Islet precursor cell (in vitro differentiated cells): ENCODE measurements around the gene PI4K2A.

Experiments used
- DNase-seq: peaks from one replicate; pipeline ENCODE4 v3.0.0-alpha.2; 2018

PI4K2A gene

DNA sequence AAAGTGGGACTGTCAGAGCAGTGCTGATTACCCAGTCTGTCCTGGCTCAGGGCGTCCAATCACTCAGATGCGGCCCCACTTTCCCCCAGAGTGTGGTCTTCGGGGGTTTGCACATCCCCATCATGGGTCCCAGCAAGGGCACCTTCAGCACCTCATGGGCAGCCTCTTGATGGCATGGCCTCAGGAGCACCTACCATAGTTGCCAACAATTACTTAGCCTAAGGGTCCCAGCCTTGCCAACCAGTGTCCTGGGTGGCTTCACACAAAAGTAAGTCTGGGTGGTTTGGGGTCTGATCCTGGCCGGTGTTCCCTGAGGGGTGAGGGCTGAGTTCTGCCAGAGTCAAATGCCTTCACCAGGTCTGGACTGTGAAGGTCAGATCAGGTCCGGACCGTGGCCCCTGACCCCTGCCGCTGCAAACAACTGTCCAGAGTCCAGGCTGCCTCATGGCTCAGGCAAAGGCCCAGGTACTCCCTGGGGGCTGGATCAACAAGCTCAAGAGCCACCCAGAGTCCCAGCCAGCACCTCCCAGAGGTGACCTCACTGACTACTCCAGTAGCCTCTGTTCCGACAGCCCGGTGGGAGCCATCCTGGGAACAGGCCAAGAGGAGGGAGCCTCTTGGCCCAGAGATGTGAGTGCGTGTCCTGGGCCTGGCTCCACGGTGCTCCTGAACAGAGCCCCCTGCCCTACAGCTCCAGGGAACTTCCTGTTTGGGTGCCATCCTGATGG, 66.8 kb downstream of the PI4K2A start:
- no peak for DNase-seq

DNA sequence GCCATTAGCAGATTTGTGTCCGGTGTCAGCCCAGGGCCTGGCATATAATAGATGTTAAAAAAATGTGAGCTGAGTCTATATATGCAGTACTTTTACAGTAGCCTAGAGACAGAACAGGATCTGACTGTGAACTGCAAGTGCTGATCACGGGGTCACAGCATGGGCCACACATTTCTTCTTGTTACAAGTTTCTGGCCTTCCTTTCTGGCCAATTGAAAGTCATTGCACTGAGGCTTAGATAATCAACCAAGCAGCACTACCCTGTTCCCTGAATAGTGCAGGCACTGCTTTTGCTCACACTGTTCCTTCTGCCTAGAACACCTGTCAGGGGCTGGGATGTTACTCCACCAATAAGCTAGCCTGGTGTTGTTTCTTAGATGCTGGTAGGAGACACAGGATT, 67.7 kb downstream of the PI4K2A start:
- DNase-seq, result no peak

DNA sequence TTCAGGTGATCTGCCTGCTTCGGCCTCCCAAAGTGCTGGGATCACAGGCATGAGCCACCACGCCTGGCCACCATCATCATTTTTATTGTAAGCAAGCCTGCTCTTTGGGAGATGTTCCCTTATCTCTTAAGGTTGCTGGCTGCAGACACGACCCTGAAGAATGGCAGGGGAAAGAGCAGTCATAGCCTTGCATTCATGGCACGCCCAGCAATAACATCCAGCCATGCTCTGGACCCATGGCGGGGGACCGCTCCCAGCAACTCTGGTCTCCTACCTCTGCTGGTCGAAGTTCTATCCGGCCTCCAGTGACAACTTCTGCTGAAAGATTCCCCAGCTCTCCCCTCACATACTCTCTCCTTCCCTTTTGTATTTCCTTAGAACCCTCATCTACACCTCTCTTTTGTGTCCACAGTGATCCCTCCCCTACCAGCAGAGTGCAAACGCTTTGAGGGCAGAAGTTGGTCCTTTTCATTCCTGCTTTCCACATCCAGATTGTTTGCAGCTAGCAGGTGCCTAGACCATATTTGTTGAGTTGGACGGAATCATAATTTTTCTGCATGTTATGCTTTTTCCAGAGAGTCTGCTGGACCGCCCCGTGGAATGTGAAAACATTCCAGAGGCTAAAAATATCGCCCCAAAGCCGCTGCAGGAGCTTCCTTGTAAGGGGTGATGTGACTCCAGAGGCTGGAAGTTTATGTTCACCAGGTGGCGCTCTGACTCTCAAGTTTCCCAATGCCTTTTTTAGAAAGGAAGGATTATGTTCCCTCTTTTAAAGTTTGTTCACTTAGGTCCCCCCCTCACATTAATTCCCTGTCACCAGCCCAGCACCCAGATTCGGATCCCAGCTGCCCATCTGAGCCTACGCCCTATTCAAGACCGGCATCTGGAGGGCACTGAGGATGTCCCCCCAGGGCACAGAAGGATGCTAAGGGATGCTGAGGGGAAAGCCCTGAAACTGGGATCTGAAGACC, 68.8 kb downstream of the PI4K2A start:
- peak; percentile 71 for DNase-seq

DNA sequence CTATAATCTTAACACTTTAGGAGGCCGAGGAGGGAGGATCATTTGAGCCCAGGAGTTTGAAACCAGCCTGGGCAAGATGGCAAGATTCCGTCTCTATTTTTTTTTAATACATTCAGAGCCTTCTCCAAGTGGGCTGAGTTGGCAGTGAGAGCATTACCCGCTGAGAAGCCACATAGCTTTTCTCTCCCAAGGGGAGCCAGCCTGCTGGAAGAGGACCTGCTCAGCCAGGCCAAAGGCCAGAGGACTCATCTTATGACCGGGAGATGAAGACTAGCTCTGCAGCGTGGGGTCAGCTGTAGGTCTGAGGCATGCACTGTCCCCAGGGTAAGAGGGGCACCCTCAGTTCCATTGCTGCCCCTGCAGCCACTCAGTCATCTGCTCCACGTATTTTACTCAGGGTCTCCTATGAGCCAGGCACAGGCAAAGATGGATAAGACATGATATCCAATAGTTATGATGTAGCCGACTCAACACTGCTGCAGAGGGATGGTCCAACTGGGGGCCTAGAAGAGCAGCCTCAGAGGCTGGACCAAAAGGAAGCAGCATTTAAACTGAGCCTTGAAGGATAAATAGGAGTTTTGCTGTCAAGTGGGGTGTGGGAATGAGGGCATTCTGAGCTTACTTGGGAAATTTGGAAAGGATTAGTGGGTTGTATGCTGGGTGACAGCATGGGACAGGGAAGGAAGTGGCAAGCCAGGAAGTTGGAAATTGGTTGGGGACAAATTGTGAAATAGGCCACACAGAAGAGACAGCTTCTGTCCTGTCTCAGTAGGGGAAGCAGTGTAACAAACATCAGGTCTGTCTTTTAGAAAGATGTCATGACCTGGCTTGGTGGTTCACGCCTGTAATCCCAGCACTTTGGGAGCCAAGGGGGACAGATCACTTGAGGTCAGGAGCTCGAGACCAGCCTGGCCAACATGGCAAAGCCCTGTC, 71.4 kb downstream of the PI4K2A start:
- DNase-seq, result no peak

DNA sequence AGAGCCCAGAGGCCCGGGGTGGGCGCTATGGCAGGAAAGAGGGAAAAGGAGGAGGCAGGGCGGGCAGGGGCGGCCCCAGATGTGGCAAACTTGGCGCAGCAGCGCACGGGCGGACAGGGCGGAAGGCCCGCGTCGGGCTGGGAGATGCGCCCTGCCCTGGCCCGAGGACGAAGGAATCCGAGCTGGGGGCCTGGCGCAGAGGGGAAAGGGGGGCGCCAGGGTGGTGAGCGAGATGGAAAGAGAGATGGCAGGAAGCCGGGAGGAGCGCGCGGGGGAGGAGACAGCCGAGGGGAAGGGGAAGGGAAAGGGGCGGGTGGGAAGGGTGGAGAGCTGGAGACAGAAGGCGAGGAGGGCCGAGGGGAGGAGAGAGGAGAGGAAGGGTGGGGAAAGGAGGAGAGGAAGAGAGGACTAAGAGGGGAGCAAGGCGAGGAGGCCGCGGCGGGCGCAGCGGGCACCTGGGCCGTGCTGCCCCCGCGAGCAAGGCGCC, 72.9 kb downstream of the PI4K2A start, which contains the start of gene MARVELD1:
Gene MARVELD1 (plus strand): TSS at position 392 of the 487 bp plus-strand sequence. CDS start 147 bp downstream, outside the sequence.
- peak; percentile 90 for DNase-seq

DNA sequence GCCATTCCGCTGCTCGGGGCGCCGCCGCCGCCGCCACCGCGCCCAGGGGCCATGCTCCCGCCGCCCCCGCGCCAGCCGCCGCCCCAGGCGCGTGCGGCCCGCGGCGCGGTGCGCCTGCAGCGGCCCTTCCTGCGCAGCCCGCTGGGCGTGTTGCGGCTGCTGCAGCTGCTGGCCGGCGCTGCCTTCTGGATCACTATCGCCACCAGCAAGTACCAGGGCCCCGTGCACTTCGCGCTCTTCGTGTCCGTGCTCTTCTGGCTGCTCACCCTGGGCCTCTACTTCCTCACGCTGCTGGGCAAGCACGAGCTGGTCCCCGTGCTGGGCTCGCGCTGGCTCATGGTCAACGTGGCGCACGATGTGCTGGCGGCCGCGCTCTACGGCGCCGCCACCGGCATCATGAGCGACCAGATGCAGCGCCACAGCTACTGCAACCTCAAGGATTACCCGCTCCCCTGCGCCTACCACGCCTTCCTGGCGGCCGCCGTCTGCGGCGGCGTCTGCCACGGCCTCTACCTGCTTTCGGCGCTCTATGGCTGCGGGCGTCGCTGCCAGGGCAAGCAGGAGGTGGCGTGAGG, 73.4 kb downstream of the PI4K2A start:
- peak; percentile 89 for DNase-seq

DNA sequence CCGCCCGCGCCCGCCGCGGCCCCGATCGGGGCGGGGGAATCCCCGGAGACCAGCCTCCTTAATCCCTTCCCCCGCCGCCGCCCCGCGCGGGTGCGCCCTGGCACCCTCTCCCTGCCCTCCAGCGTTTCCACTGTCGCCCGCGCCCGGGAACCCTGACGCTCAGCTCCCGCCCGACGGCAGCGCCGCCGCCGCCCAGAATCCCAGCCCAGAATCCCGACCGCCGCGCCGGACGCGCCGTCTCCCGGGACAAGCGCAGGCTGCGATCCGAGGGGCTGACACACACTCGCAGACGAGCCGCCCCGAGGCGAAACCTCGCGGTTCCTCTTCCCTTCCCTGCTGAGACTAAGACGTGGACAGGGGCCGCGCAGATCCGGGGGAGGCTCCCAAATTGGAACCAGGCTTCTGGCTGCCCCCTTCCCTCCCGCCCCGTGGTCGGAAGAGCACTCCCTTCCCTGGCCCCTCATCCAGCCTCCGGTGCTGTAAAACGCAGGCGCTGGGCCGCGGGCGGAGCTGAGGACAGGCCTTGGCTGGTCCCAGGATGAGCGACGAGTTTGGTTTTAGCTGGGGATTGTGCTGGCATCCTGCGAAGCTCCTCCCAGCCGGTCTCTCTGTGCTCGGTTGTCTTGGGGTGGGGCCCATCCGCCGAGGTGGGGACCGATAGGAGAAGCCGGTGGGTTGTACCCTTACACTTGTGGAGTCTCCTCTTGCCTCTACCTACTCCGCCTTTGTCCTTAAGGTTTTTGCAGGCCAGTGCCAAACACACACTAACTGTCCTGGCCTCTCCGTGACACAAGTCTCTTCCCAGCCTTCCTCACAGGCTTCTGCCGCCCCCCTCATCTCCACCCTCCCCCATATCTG, 74.2 kb downstream of the PI4K2A start:
- DNase-seq, result peak; percentile 89

DNA sequence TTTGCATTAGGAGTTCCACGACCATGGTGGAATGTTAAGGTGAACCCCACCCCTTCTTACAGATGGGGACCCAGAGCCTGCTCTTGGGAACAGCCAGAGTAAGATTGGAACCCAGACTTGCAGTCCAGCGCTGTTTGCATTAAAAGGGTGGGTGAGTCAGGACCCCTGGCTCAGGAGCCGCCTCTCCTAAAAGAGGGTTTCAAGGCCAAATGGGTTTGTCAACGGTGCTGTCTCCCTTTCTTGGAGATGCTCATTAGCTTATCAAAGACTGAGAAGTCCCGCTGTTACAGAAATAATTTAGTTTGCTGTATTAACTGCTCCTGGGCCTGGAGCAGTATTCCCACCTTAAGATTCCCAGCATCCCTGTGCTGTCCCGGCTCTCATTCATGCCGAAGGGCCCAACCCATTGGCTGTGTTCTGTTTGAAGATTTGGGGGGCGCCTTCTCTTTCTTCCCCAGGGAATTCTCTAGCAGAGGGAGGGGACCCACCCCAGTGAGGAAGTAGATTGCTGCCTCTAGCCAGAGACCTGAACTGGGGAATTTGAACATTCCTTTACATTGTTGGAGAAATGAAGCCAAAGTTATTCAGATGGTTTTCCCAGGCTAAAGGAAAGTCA, 74.9 kb downstream of the PI4K2A start:
- DNase-seq, result no peak

DNA sequence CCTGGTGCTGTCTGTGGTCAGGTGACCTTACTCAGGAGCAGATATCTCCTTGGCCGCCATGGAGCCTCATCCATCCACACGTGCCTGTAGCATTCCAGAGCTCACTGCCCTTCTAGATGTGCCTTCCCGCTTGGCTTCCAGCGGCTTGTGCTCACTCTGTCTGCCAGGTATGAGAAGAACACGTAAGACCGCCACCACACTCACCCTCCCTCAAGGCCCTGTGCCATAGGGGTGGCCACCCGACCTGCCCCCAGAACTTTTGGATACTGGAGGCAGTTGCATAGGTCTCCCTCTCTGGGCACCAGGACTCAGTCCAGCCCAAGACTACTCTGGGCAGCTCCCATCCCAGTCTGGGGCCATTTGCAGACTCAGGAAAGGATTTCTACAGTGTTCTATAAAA, 77.2 kb downstream of the PI4K2A start:
- DNase-seq, result no peak

DNA sequence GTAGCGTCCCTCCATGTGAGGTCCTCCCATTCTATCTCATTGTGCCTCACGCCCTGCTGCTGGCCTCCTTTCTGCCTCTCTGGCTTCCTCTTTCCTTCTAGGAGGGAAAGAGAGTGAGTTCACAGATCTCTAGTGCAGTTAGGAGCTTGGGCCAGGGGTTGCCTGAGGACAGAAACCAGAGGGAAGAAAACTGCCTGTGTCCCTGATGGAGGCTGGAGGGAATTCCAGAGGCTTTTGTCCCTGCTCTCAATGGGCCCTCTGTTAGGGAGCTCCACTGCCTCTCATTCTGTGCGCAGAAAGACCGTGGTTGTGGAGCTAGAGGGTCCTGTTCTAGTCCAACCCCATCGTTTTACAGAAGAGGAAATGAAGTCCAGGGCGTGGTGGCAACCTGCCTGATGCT, 77.7 kb downstream of the PI4K2A start:
- DNase-seq, result peak; percentile 76

DNA sequence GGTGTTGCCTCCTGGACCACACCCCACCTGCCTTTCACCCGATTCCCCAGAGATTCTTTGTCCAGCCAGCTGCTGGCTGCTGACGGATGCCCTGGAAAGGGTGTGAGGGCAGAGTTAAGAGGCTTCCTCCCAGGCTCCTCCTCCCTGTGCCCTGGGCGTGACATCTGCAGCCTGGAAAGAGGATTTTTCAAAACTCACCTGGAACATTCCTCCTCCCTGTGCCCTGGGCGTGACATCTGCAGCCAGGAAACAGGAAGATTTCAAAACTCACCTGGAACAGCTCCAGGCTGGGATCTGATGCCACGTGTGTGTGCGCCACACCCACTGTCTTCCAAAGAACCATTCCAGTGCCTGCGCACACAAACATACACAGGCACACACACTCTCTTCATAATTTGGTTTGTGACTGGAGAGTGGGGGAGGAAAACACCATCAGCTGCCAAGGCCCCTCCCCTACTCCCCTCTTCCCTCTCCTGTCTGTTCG, 78.2 kb downstream of the PI4K2A start:
- no peak for DNase-seq

DNA sequence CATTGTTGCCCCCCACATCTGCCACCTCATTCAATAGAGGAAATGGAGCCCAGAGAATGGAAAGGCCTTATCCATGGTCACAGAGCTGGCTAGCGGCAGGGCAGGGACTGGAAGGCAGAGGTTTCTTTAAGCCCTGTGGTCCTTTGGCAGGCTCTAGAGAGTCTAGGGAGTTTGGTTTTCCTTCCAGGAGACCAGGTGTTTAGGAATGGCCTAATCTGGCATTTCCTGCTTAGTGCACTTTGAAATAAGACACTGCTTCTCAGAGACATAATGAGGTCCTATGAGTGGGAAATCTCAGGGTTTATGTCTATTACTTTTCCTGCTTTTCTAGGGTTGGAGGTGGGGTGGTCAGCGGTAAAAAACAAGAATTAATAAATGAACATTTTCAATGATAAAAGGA, 79.1 kb downstream of the PI4K2A start:
- no peak for DNase-seq

DNA sequence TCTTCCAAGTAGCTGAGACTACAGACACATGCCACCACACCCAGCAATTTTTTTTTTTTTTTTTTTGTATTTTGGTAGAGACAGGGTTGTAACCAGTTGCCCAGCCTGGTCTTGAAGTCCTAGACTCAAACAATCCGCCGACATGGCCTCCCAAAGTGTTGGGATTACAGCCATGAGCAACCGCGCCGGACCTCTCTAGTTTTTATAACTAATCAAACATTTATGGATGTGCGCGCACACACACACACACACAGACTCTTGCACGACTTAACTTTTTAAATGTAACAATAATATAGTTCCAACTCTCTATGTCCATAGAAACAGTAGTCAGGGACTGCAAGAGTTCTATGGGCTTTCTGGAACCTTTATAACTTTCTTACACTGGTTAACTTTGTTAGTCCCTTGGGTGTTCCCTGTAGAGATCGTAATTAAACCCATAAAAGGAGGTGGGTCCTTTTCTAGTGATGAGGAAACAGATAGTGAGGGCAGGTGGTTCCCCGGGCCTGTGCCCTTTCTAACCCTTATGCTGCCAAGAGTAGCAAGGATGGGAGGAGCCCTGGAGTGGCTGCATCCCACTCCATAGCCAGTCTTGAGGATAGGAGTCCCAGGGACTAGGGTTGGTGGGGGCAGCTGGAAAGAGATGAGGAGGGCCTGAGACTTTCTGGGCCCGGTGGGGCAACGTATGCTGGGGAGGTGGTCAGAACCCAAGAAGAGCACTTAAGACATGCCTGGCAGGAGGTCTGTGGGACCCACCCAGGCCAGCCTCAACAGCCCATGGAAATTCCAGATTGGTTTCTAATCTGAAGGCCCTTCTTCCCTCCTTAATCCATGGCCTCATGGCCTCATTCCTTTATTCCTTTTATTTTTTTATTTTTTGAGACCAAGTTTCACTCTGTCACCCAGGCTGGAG, 81.7 kb downstream of the PI4K2A start:
- DNase-seq, result no peak

DNA sequence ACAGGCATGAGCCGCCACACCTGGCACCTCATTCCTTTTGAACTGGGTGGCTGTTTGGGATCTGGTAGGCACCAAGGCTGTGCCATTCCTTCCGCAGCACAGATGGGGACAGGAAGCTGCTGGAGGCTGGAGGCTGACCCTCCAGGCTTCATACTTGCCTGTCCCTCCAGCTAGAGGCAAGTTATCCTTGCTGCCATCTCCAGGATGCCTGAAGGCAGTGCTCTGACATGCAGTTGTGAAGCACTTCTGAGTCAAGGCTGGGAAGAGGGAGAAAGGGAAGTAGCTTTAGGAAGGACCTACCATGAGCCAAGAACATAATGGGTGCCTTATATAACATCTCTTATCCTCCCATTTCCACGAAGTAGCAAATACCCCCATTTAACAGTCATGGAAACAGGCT, 82.5 kb downstream of the PI4K2A start:
- no peak for DNase-seq

DNA sequence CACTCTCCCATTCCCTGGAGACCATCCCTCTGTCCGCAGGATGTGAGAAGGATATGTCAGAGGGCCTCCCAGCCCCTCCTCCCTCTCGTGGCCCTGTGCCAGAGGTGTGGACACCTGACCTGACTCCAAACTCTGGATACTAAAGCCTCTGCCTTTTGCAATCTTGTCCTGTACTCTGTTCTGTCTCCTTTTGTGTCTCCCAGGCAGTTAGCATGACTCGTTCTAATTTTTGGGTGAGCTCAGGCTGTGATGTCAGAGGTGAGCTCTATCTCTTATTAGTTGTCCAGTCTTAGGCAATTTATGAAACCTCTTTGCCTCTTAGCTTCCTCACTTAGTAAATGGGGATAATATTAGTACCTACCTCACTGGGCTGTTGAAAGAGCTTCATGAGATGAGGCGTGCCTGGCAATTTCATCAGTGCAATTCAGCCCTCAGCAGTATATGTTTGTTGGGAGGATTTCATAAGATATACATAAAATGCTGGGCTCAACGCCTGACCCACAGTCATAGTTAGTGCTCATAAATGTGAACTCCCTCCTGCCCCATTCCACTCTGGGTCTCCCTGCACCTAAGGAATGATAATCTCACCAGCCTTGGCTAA, 84.0 kb downstream of the PI4K2A start:
- DNase-seq, result no peak
